ENCODE measurements around the gene ZNF789.

The ZNF789 gene

DNA sequence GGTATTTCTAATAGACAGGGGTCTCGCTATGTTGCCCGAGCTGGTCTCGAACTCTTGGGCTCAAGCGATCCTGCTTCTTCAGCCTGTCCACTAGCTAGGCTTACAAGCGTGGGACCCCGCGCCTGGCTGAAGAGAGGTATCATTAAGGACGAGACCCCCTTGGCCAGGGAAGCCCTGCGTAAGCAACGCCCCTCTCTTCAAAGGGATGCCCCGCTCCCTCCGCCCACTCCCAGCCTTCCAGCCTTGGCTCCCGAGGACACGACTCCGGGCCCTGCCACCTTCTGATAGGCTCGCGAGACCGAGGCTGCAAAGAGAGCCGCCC lies 31.6 kb downstream of the ZNF789 start:
- peaks cover 5% of the 10 kb centered on the region; the same call in 1 of the 2 replicates for H3K4me1 ChIP-seq
- peak; percentile 100 for DNase-seq

DNA sequence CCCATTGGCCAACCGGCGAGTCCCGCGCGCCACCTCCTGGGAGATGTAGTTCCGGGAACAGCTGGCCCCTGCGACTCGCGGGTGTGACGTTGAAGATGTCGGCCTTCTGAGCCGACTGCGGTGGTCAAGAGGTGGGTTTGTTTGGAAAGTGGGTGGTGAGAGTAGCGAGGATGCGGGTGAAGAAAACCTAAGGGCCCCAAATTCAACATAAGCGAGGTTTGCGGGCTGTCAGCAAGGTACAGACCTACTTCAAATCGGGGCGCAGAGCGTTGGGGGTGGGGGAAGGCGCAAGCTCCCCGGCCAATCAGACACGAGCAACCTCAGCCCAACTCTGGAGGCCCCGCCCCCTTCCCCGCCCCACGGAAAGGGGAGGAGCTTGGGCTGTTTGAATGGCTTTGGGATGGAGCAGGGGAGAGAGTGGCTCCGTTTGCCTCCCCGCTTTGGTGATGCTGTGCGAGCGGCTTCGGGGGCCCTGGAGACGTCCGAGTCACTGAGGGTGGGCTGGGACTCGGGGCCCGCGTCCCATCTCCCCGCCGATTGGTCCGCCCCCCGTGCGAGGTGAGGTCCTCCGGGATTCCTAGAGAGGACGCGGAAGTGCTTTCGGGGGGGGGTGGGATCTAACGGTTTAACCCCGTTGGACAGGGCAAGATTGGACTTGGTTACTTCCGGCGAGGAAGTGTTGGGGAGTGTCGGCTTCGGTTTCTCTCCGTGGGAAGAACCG lies 32.1 kb downstream of the ZNF789 start, which contains the start of gene ZKSCAN5:
ZKSCAN5 (plus strand) TSS at position 60 of the 721 bp plus-strand sequence. CDS start 1,383 bp downstream, outside the sequence.
- peak; percentile 94 for DNase-seq
- TF ChIP-seq, protein P1, sequence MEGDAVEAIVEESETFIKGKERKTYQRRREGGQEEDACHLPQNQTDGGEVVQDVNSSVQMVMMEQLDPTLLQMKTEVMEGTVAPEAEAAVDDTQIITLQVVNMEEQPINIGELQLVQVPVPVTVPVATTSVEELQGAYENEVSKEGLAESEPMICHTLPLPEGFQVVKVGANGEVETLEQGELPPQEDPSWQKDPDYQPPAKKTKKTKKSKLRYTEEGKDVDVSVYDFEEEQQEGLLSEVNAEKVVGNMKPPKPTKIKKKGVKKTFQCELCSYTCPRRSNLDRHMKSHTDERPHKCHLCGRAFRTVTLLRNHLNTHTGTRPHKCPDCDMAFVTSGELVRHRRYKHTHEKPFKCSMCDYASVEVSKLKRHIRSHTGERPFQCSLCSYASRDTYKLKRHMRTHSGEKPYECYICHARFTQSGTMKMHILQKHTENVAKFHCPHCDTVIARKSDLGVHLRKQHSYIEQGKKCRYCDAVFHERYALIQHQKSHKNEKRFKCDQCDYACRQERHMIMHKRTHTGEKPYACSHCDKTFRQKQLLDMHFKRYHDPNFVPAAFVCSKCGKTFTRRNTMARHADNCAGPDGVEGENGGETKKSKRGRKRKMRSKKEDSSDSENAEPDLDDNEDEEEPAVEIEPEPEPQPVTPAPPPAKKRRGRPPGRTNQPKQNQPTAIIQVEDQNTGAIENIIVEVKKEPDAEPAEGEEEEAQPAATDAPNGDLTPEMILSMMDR (IDR thresholded peaks at IDR 0.05; ENCODE audit: low read depth, low read length): no peak
- H3K4me3 ChIP-seq (ENCODE audit: low read depth, low read length): peak within 1 kb of the TSS; percentile 80
- no peaks in the 10 kb centered on the region for H3K9me3 ChIP-seq
- H3K27me3 ChIP-seq: no peaks in the 10 kb centered on the region
- no peaks in the 10 kb centered on the region; the same call in 1 of the 2 replicates for H3K36me3 ChIP-seq
- H3K4me1 ChIP-seq: peaks cover 5% of the 10 kb centered on the region; the same call in 1 of the 2 replicates

More for the DNA sequence above, 31.6 kb downstream of the ZNF789 start:
- H3K27me3 ChIP-seq: no peaks in the 10 kb centered on the region
- peak overlapping the region; percentile 80 for H3K4me3 ChIP-seq (ENCODE audit: low read depth, low read length)
- TF ChIP-seq, protein P1 (IDR thresholded peaks at IDR 0.05; ENCODE audit: low read depth, low read length): no peak
- H3K9me3 ChIP-seq: no peaks in the 10 kb centered on the region
- no peaks in the 10 kb centered on the region; the same call in 1 of the 2 replicates for H3K36me3 ChIP-seq

DNA sequence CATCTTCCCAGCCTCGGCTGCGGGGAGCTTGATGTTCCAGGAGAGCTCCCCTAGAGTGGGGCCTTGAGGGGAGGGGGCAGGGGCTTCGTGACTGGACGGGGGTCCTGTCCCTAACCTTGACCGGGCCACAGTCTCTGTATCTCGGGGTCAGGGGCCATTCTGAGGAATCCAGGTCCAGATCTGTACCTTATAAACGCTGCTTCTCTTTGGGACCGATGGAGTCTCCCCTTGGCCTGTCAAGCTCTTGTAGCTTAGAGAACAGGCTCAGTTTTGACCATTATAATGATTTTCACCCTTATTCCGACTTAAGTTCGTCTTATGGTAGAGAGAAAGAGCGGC lies 32.6 kb downstream of the ZNF789 start:
- peak overlapping the region; percentile 80 for H3K4me3 ChIP-seq (ENCODE audit: low read depth, low read length)
- H3K9me3 ChIP-seq: no peaks in the 10 kb centered on the region
- H3K4me1 ChIP-seq: peaks cover 5% of the 10 kb centered on the region; the same call in 1 of the 2 replicates
- DNase-seq: no peak
- no peaks in the 10 kb centered on the region for H3K27me3 ChIP-seq
- TF ChIP-seq, protein P1 (IDR thresholded peaks at IDR 0.05; ENCODE audit: low read depth, low read length): no peak
- no peaks in the 10 kb centered on the region; the same call in 1 of the 2 replicates for H3K36me3 ChIP-seq

DNA sequence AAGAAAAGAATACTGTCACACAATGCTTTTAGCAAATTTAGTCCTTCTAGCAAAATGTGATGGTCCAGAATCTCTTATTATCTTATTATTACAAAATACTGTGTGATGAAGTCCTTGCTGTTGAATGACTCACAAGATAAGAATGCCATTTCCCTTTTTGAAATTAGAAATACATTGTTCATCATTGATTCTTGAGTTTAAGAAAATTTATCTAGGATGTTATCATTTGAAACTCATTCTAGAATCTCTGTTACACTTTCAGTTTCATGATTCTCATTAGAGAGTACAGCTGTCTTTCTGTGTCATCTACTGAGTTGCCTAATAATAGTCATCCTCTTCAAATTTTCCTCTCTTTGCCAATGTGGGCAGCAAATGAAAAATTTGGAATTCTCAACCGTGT lies 41.4 kb downstream of the ZNF789 start:
- H3K4me1 ChIP-seq: no peaks in the 10 kb centered on the region
- no peaks in the 10 kb centered on the region for H3K27me3 ChIP-seq
- DNase-seq: no peak
- no peak overlapping the region for H3K4me3 ChIP-seq (ENCODE audit: low read depth, low read length)
- TF ChIP-seq, protein P1 (IDR thresholded peaks at IDR 0.05; ENCODE audit: low read depth, low read length): no peak
- H3K9me3 ChIP-seq: no peaks in the 10 kb centered on the region
- peaks cover 31% of the 10 kb centered on the region for H3K36me3 ChIP-seq

DNA sequence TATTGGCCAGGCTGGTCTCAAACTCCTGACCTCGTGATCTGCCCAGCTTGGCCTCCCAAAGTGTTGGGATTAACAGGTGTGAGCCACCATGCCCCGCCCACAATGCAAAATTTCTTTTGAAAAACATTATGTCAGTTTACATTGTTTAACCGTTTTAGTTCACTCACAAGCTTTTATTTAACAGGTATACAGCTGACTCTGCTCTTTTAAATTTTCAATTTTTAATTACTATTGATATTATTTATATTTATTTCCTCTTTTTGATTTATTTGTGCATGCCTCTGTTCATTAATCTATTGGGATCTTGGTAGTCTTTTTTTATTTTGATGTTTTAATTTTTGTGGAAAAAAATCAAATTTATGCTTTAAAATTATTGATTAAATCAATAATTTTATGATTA lies 48.7 kb downstream of the ZNF789 start:
- Histone ChIP-seq H3K4me1 (no peaks in the 10 kb centered on the region), H3K27me3 (no peaks in the 10 kb centered on the region), H3K4me3 (ENCODE audit: low read depth, low read length) (no peak overlapping the region), H3K36me3 (peaks cover 23% of the 10 kb centered on the region), H3K9me3 (no peaks in the 10 kb centered on the region)
- TF ChIP-seq, protein P1 (IDR thresholded peaks at IDR 0.05; ENCODE audit: low read depth, low read length): no peak
- DNase-seq: no peak

DNA sequence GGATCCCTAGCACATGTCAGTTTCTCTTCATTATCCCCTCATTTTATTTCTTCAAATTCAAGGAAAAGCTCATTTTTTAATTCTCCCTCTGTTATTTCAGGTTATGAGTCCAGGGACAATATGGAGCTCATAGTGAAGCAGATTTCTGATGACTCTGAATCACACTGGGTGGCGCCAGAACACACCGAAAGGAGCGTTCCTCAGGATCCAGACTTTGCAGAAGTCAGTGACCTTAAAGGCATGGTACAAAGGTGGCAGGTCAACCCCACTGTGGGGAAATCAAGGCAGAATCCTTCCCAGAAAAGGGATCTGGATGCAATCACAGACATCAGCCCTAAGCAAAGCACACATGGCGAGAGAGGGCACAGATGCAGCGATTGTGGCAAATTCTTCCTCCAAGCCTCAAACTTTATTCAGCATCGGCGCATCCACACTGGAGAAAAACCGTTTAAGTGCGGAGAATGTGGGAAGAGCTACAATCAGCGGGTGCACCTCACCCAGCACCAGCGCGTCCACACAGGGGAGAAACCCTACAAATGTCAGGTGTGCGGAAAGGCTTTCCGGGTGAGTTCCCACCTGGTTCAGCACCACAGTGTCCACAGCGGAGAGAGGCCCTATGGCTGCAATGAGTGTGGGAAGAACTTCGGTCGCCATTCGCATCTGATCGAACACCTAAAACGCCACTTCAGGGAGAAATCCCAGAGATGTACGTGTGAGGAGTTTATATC lies 53.2 kb downstream of the ZNF789 start:
- Histone ChIP-seq H3K4me1 (no peaks in the 10 kb centered on the region), H3K4me3 (ENCODE audit: low read depth, low read length) (no peak overlapping the region), H3K36me3 (peaks cover 25% of the 10 kb centered on the region), H3K27me3 (no peaks in the 10 kb centered on the region), H3K9me3 (no peaks in the 10 kb centered on the region)
- TF ChIP-seq, protein P1 (IDR thresholded peaks at IDR 0.05; ENCODE audit: low read depth, low read length): peak; percentile 57
- DNase-seq: peak; percentile 30
